ENCODE measurements around the gene GOLGA6L10.

GRCh38 chr15:82317091-82317489, 32.2 kb downstream of the GOLGA6L10 start:
- TF ChIP-seq CTCF (conservative IDR thresholded peaks at IDR 0.05) = no peak
- no peak for TF ChIP-seq ZFX (IDR thresholded peaks at IDR 0.05)

Data from C4-2B (cell line).